Endodermal cell (in vitro differentiated cells): ENCODE data around the gene LCORL. TPM values are rescaled to one million over a fixed set of nuclear protein-coding genes. Genes with fewer than 3 reads are reported as not detected.
A peak's percentile ranks its signal among the peaks of the same experiment; 100 is the strongest.

Experiments used
- DNase-seq: peaks from one replicate; pipeline ENCODE4 v3.0.0-alpha.2; 2017
- H3K27ac ChIP-seq: 2 replicates; pipeline ENCODE4 v1.5.1; 2013; ENCODE audit warnings: mild to moderate bottlenecking, low read depth, low read length, moderate library complexity
- H3K27me3 ChIP-seq: 2 replicates; pipeline ENCODE4 v1.6.1; 2013; ENCODE audit warnings: mild to moderate bottlenecking, low read length, moderate library complexity; ENCODE audit not compliant: insufficient read depth, control insufficient read depth, poor library complexity, severe bottlenecking
- H3K36me3 ChIP-seq: 2 replicates; pipeline ENCODE4 v1.7.0; 2013; ENCODE audit warnings: mild to moderate bottlenecking, low read length, moderate library complexity; ENCODE audit not compliant: control insufficient read depth, insufficient read depth
- H3K4me1 ChIP-seq: one replicate; pipeline ENCODE4 v1.7.0; 2013; ENCODE audit warnings: low read length; ENCODE audit not compliant: control insufficient read depth, insufficient read depth
- H3K4me3 ChIP-seq: 2 replicates; pipeline ENCODE4 v1.5.1; 2013; ENCODE audit warnings: mild to moderate bottlenecking, low read length, moderate library complexity
- H3K9ac ChIP-seq: 2 replicates; pipeline ENCODE4 v1.6.1; 2013; ENCODE audit warnings: mild to moderate bottlenecking, low read length, moderate library complexity; ENCODE audit not compliant: poor library complexity, severe bottlenecking; ENCODE audit errors: extremely low read depth
- H3K9me3 ChIP-seq: 2 replicates; pipeline ENCODE4 v1.6.1; 2013; ENCODE audit warnings: mild to moderate bottlenecking, low read length, moderate library complexity; ENCODE audit not compliant: control insufficient read depth
- H3K27ac Mint-ChIP-seq: 2 replicates; pipeline ENCODE4 v1.8.0; 2020; ENCODE audit warnings: mixed read lengths
- H3K27me3 Mint-ChIP-seq: 2 replicates; pipeline ENCODE4 v1.8.0; 2021; ENCODE audit warnings: mild to moderate bottlenecking, mixed read lengths; ENCODE audit not compliant: insufficient read depth
- H3K36me3 Mint-ChIP-seq: 2 replicates; pipeline ENCODE4 v1.8.0; 2020; ENCODE audit warnings: low read depth, mixed read lengths
- H3K4me1 Mint-ChIP-seq: 2 replicates; pipeline ENCODE4 v1.8.0; 2020; ENCODE audit warnings: mixed read lengths
- H3K4me3 Mint-ChIP-seq: 2 replicates; pipeline ENCODE4 v1.8.0; 2020; ENCODE audit warnings: mild to moderate bottlenecking, moderate library complexity, mixed read lengths
- H3K9me3 Mint-ChIP-seq: 2 replicates; pipeline ENCODE4 v1.8.0; 2020; ENCODE audit warnings: mild to moderate bottlenecking, mixed read lengths
- CTCF ChIP-seq: fragments of 200-600 bp; sonication (generic); conservative IDR thresholded peaks from 2 replicates; pipeline ENCODE4 v1.5.0; 2021; ENCODE audit warnings: antibody characterized with exemption, mild to moderate bottlenecking
- WGBS, 2 experiments: methylation state at CpG; one replicate each; pipeline versions ENCODE4 v1.1.5 to v1.1.7; 2013; ENCODE audit warnings: missing lambda C conversion rate in 2 of 2, mixed read lengths in 1 of 2; ENCODE audit not compliant: insufficient coverage in 1 of 2, insufficient read length in 1 of 2; 5-methylcytosine and 5-hydroxymethylcytosine counted together
- total RNA-seq, 2 donors: library from RNA; stranded (reverse); fragmentation: NEBNext Ultra II Directional in 1 of 2; extraction: Animal tissue kit (Norgen Biotek cat#: 25700) in 1 of 2; gene quantifications; 2 replicates in 1 of 2; 3 replicates in 1 of 2; pipeline ENCODE4 v1.2.1, GENCODE V29; 2021

Gene LCORL
- total RNA-seq, 2 donors from 2014 or later = 20.4 to 34.5 TPM

GRCh38 chr4:17823871-17824669 lies 197.5 kb downstream of the LCORL start:
- Histone ChIP-seq H3K4me3 (no peak overlapping the region), H3K4me1 (no peaks in the 10 kb centered on the region), H3K27me3 (no peaks in the 10 kb centered on the region), H3K9ac (no peak overlapping the region), H3K36me3 (peaks cover 82% of the 10 kb centered on the region), H3K9me3 (no peaks in the 10 kb centered on the region), H3K27ac (no peak overlapping the region)
- Mint-ChIP-seq H3K27me3 (no peaks in the 10 kb centered on the region), H3K9me3 (no peaks in the 10 kb centered on the region), H3K4me3 (no peak overlapping the region), H3K27ac (no peak overlapping the region), H3K36me3 (peaks cover 49% of the 10 kb centered on the region), H3K4me1 (no peaks in the 10 kb centered on the region)
- DNase-seq = no peak
- no CpG with 5 or more reads among the region's 1 CpG for WGBS, 2 experiments
- TF ChIP-seq CTCF = no peak

GRCh38 chr4:17817027-17817426 lies 204.5 kb downstream of the LCORL start:
- DNase-seq = no peak
- no peak overlapping the region for H3K4me3 ChIP-seq
- H3K27ac ChIP-seq = no peak overlapping the region
- Mint-ChIP-seq H3K36me3 (peaks cover 38% of the 10 kb centered on the region), H3K9me3 (no peaks in the 10 kb centered on the region), H3K4me1 (peaks cover 9% of the 10 kb centered on the region), H3K27me3 (no peaks in the 10 kb centered on the region), H3K27ac (no peak overlapping the region), H3K4me3 (no peak overlapping the region)
- no peaks in the 10 kb centered on the region for H3K4me1 ChIP-seq
- 90 to 95% methylated on average over 2 to 5 of the region's 5 CpGs for WGBS, 2 experiments
- TF ChIP-seq CTCF = peak; percentile 75
- no peak overlapping the region for H3K9ac ChIP-seq
- peaks cover 71% of the 10 kb centered on the region for H3K36me3 ChIP-seq
- no peaks in the 10 kb centered on the region for H3K27me3 ChIP-seq
- no peaks in the 10 kb centered on the region for H3K9me3 ChIP-seq

GRCh38 chr4:17816142-17816541 lies 205.4 kb downstream of the LCORL start:
- Histone ChIP-seq H3K36me3 (peaks cover 71% of the 10 kb centered on the region), H3K4me1 (no peaks in the 10 kb centered on the region), H3K9ac (no peak overlapping the region), H3K9me3 (no peaks in the 10 kb centered on the region), H3K27ac (no peak overlapping the region), H3K27me3 (no peaks in the 10 kb centered on the region), H3K4me3 (no peak overlapping the region)
- H3K27me3 Mint-ChIP-seq = no peaks in the 10 kb centered on the region
- no peaks in the 10 kb centered on the region for H3K9me3 Mint-ChIP-seq
- H3K4me1 Mint-ChIP-seq = peaks cover 10% of the 10 kb centered on the region
- TF ChIP-seq CTCF = no peak
- DNase-seq = no peak
- WGBS, 2 experiments = 89 to 97% methylated on average over 6 to 12 of the region's 12 CpGs
- no peak overlapping the region for H3K27ac Mint-ChIP-seq
- H3K36me3 Mint-ChIP-seq = peaks cover 34% of the 10 kb centered on the region
- no peak overlapping the region for H3K4me3 Mint-ChIP-seq
